ENCODE measurements around the gene UBE2E2.
"Not testable (repeated sequence)": the region's sequence is repeated elsewhere in the genome, so short reads cannot be mapped to it uniquely, and the experiment has no call there.

UBE2E2 gene

GRCh38 chr3:23594894-23595670, 392.0 kb downstream of the UBE2E2 start:
- no peak for DNase-seq

- DNase-seq = no peak
Measured at GRCh38 chr3:23595851-23596250, 392.7 kb downstream of the UBE2E2 start.

- DNase-seq = no peak
Measured at GRCh38 chr3:23600167-23600871, 397.2 kb downstream of the UBE2E2 start.

GRCh38 chr3:23601091-23601822, 398.1 kb downstream of the UBE2E2 start:
- DNase-seq = no peak

- no peak for DNase-seq
Measured at GRCh38 chr3:23602971-23603370, 399.8 kb downstream of the UBE2E2 start.

- no peak for DNase-seq
Measured at GRCh38 chr3:23607184-23607847, 404.2 kb downstream of the UBE2E2 start.

- no peak for DNase-seq
Measured at GRCh38 chr3:23608650-23609049, 405.5 kb downstream of the UBE2E2 start.

GRCh38 chr3:23611737-23612295, 408.7 kb downstream of the UBE2E2 start:
- DNase-seq = no peak

- DNase-seq = no peak
Measured at GRCh38 chr3:23612296-23612891, 409.3 kb downstream of the UBE2E2 start.

GRCh38 chr3:23615068-23615467, 411.9 kb downstream of the UBE2E2 start:
- no peak for DNase-seq

- not testable (repeated sequence) for DNase-seq
Measured at GRCh38 chr3:23618475-23618874, 415.3 kb downstream of the UBE2E2 start.

GRCh38 chr3:23619705-23620637, 416.8 kb downstream of the UBE2E2 start:
- DNase-seq = no peak

GRCh38 chr3:23620638-23621015, 417.5 kb downstream of the UBE2E2 start:
- DNase-seq = no peak

- no peak for DNase-seq
Measured at GRCh38 chr3:23623844-23624243, 420.7 kb downstream of the UBE2E2 start.

- DNase-seq = no peak
Measured at GRCh38 chr3:23624305-23624704, 421.2 kb downstream of the UBE2E2 start.

- no peak for DNase-seq
Measured at GRCh38 chr3:23626442-23626841, 423.3 kb downstream of the UBE2E2 start.

GRCh38 chr3:23629181-23629894, 426.2 kb downstream of the UBE2E2 start:
- peak; percentile 54 for DNase-seq

GRCh38 chr3:23633261-23633960, 430.3 kb downstream of the UBE2E2 start:
- no peak for DNase-seq

- no peak for DNase-seq
Measured at GRCh38 chr3:23637339-23637738, 434.2 kb downstream of the UBE2E2 start.

Data from DMS53 (cell line).